GM23338 (cell line): ENCODE data around the gene OLFM1. TPM values are rescaled to one million over a fixed set of nuclear protein-coding genes. Genes with fewer than 3 reads are reported as not detected.

Source experiments
- ATAC-seq: fragments of 200-7000 bp; cut with Tn5 transposase; 3 replicates; pipeline ENCODE4 v1.9.1; 2020
- DNase-seq: peaks from one replicate; pipeline ENCODE4 v3.0.0-alpha.2; 2015; ENCODE audit warnings: low spot score
- H2AFZ ChIP-seq: fragments of 200-600 bp; sonication (generic); 2 replicates; pipeline ENCODE4 v1.8.0; 2016; ENCODE audit warnings: antibody characterized with exemption, mild to moderate bottlenecking, moderate library complexity
- H3F3A ChIP-seq: fragments of 200-600 bp; sonication (generic); replicated peaks from 2 replicates; pipeline ENCODE4 v1.8.0; 2017; ENCODE audit warnings: antibody characterized with exemption, mixed run types, low read depth
- H3K27ac ChIP-seq: fragments of 200-600 bp; sonication (generic); 2 replicates; pipeline ENCODE4 v1.6.1; 2016; ENCODE audit warnings: low read depth
- H3K27me3 ChIP-seq: fragments of 200-600 bp; sonication (generic); 2 replicates; pipeline ENCODE4 v1.8.0; 2016; ENCODE audit warnings: mild to moderate bottlenecking, mixed run types, moderate library complexity; ENCODE audit not compliant: insufficient read depth
- H3K36me3 ChIP-seq: fragments of 200-600 bp; sonication (generic); 2 replicates; pipeline ENCODE4 v1.8.0; 2016; ENCODE audit warnings: mild to moderate bottlenecking; ENCODE audit not compliant: insufficient read depth
- H3K4me1 ChIP-seq: fragments of 200-600 bp; sonication (generic); 2 replicates; pipeline ENCODE4 v1.8.0; 2016; ENCODE audit warnings: mild to moderate bottlenecking, moderate library complexity; ENCODE audit not compliant: insufficient read depth
- H3K4me2 ChIP-seq: fragments of 200-600 bp; sonication (generic); 2 replicates; pipeline ENCODE4 v1.7.1; 2017; ENCODE audit warnings: mixed run types
- H3K4me3 ChIP-seq: fragments of 200-600 bp; sonication (generic); 2 replicates; pipeline ENCODE4 v1.6.1; 2016; ENCODE audit warnings: mixed run types
- H3K79me2 ChIP-seq: fragments of 200-600 bp; sonication (generic); replicated peaks from 2 replicates; pipeline ENCODE4 v1.8.0; 2017; ENCODE audit warnings: mild to moderate bottlenecking; ENCODE audit not compliant: insufficient read depth
- H3K9me2 ChIP-seq: fragments of 200-600 bp; sonication (generic); 2 replicates; pipeline ENCODE4 v1.8.0; 2017; ENCODE audit not compliant: insufficient read depth
- H4K20me1 ChIP-seq: fragments of 200-600 bp; sonication (generic); replicated peaks from 2 replicates; pipeline ENCODE4 v1.8.0; 2017; ENCODE audit warnings: mild to moderate bottlenecking; ENCODE audit not compliant: insufficient read depth
- H3K27ac Mint-ChIP-seq: 2 replicates; pipeline ENCODE4 v1.8.0; 2020; ENCODE audit warnings: inconsistent platforms, mild to moderate bottlenecking, moderate library complexity, mixed read lengths
- H3K27me3 Mint-ChIP-seq: 3 replicates; pipeline ENCODE4 v1.8.0; 2022; ENCODE audit warnings: low read depth, mild to moderate bottlenecking, moderate library complexity, mixed read lengths, inconsistent platforms; ENCODE audit not compliant: insufficient read depth, poor library complexity
- H3K36me3 Mint-ChIP-seq: 3 replicates; pipeline ENCODE4 v1.8.0; 2021; ENCODE audit warnings: low read depth, mild to moderate bottlenecking, inconsistent platforms, moderate library complexity, mixed read lengths
- H3K4me1 Mint-ChIP-seq: 3 replicates; pipeline ENCODE4 v1.8.0; 2020; ENCODE audit warnings: mild to moderate bottlenecking, inconsistent platforms, mixed read lengths
- H3K4me3 Mint-ChIP-seq: 3 replicates; pipeline ENCODE4 v1.8.0; 2021; ENCODE audit warnings: moderate library complexity, mild to moderate bottlenecking, inconsistent platforms, mixed read lengths
- H3K9me3 Mint-ChIP-seq: 3 replicates; pipeline ENCODE4 v1.8.0; 2020; ENCODE audit warnings: moderate library complexity, mild to moderate bottlenecking, inconsistent platforms, mixed read lengths
- CREB1 ChIP-seq: fragments of 250-450 bp; sonication (Bioruptor Pico); IDR thresholded peaks from 2 replicates; pipeline ENCODE4 v1.5.0; 2020; ENCODE audit warnings: low read depth, mild to moderate bottlenecking, moderate library complexity
- ETS1 ChIP-seq: IDR thresholded peaks from 2 replicates; pipeline ENCODE4 v1.6.1; 2016; ENCODE audit warnings: antibody characterized with exemption
- EZH2 ChIP-seq: fragments of 200-600 bp; sonication (generic); IDR thresholded peaks from one replicate; pipeline ENCODE4 v1.8.0; 2017; ENCODE audit warnings: antibody characterized with exemption, mild to moderate bottlenecking, low read depth; ENCODE audit not compliant: unreplicated experiment
- NANOG ChIP-seq: IDR thresholded peaks from 2 replicates; pipeline ENCODE4 v1.6.1; 2016; ENCODE audit warnings: antibody characterized with exemption, borderline replicate concordance
- REST ChIP-seq: IDR thresholded peaks from one replicate; pipeline ENCODE4 v1.6.1; 2018; ENCODE audit warnings: antibody characterized with exemption; ENCODE audit not compliant: unreplicated experiment
- STAT1 ChIP-seq: IDR thresholded peaks from one replicate; pipeline ENCODE4 v1.6.1; 2016; ENCODE audit warnings: antibody characterized with exemption; ENCODE audit not compliant: unreplicated experiment
- ZNF114 ChIP-seq: fragments of 250-450 bp; sonication (Bioruptor Pico); IDR thresholded peaks from 2 replicates; pipeline ENCODE4 v1.5.0; 2020; ENCODE audit warnings: mild to moderate bottlenecking, moderate library complexity
- ZNF331 ChIP-seq: fragments of 250-450 bp; sonication (Bioruptor Pico); IDR thresholded peaks from 2 replicates; pipeline ENCODE4 v1.5.0; 2020; ENCODE audit warnings: low read depth, mild to moderate bottlenecking, moderate library complexity
- polyA plus RNA-seq: library from polyadenylated mRNA; unstranded; fragments of >200 nt; fragmentation: Nextera tagmentation; extraction: Ambion mirVana; gene quantifications from 2 replicates; pipeline ENCODE4 v1.2.1, GENCODE V29; 2016
- total RNA-seq: library from RNA; depleted of rRNA; stranded (reverse); fragments of >200 nt; shearing (Covaris generic); gene quantifications from 2 replicates; pipeline ENCODE4 v1.2.3, GENCODE V29; 2014

The OLFM1 gene
- total and polyA plus RNA-seq, 2 experiments from 2014 or later = 20.6 to 40.1 TPM

- TF ChIP-seq REST = peak; percentile 93
- TF ChIP-seq ZNF114 (CRISPR knock-in tag) = no peak
- TF ChIP-seq ETS1 = no peak
These were observed 9.8 kb upstream of the OLFM1 start (continued) for GRCh38 chr9:135077497-135078200.

GRCh38 chr9:135078361-135078821 lies 9.1 kb upstream of the OLFM1 start:
- no peak for DNase-seq
- H3K27ac Mint-ChIP-seq = no peak overlapping the region
- peaks cover 15% of the 10 kb centered on the region for H3K27me3 Mint-ChIP-seq
- Histone ChIP-seq H3K79me2 (no peaks in the 10 kb centered on the region), H3K4me3 (no peak overlapping the region), H3F3A (no peaks in the 10 kb centered on the region), H3K27me3 (peaks cover 13% of the 10 kb centered on the region), H3K9me2 (no peaks in the 10 kb centered on the region), H4K20me1 (peaks cover 6% of the 10 kb centered on the region), H3K4me1 (peaks cover 5% of the 10 kb centered on the region; the same call in 1 of the 2 replicates), H3K4me2 (no peak overlapping the region), H3K27ac (no peak overlapping the region), H3K36me3 (no peaks in the 10 kb centered on the region), H2AFZ (no peak overlapping the region)
- no peaks in the 10 kb centered on the region; the same call in 2 of the 3 replicates for H3K9me3 Mint-ChIP-seq
- no peak for ATAC-seq
- H3K4me1 Mint-ChIP-seq = peaks cover 23% of the 10 kb centered on the region
- no peaks in the 10 kb centered on the region for H3K36me3 Mint-ChIP-seq
- TF ChIP-seq STAT1 (no peak), NANOG (no peak), REST (no peak), ETS1 (no peak), ZNF331 (no peak), CREB1 (CRISPR knock-in tag) (no peak), EZH2 (no peak)
- no peak overlapping the region for H3K4me3 Mint-ChIP-seq
